ENCODE measurements around the gene REN.

Gene REN

DNA sequence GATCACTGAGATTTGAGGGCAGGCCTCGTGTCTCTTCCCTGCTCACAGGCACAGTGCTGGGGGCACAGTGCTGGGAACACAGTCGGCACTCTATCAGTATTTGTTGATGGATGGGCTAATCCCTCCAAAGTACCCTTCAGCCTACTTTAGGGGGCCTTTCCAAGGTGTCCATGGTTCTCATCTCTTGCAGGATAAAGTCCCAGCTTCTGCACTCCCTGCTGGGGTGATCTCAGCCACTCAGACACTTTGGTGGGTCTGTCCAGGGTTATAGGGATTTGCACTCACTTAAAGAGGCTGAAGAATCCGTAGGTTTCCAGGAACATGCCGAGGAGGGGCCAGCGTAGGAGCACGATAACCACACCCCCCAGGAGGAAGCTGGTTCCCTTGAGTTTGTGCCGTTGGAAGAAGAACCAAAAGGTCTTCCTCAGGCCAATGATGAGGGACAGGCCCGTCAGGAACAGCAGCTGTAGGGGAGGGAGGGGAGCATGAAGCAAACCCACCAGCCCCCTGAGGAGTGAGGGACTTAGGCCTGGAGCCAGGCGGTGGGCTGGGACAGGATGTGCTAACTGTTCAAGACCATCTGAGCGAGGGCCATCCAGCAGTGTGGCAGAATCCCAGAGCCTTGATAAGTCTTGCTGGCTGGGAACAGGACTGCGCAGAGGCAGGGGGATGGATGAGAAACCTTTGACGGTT is 35.4 kb upstream of the REN start:
- H3K4me1 ChIP-seq = no peaks in the 10 kb centered on the region
- no peaks in the 10 kb centered on the region for H3K9me3 ChIP-seq
- H3K4me3 ChIP-seq = no peak overlapping the region
- H3K36me3 ChIP-seq = no peaks in the 10 kb centered on the region
- intact Hi-C loops (cut with DNase I; ENCODE audit: low total_unique reads) = no loop called here
- H3K27me3 ChIP-seq = peaks cover 0 to 68% of the 10 kb centered on the region in 2 donors
- peak in 1 of 2 donors; percentile 57 for DNase-seq
- TF ChIP-seq, protein P1, sequence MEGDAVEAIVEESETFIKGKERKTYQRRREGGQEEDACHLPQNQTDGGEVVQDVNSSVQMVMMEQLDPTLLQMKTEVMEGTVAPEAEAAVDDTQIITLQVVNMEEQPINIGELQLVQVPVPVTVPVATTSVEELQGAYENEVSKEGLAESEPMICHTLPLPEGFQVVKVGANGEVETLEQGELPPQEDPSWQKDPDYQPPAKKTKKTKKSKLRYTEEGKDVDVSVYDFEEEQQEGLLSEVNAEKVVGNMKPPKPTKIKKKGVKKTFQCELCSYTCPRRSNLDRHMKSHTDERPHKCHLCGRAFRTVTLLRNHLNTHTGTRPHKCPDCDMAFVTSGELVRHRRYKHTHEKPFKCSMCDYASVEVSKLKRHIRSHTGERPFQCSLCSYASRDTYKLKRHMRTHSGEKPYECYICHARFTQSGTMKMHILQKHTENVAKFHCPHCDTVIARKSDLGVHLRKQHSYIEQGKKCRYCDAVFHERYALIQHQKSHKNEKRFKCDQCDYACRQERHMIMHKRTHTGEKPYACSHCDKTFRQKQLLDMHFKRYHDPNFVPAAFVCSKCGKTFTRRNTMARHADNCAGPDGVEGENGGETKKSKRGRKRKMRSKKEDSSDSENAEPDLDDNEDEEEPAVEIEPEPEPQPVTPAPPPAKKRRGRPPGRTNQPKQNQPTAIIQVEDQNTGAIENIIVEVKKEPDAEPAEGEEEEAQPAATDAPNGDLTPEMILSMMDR (IDR thresholded peaks at IDR 0.05) = no peak
- H3K27ac ChIP-seq = no peak overlapping the region

DNA sequence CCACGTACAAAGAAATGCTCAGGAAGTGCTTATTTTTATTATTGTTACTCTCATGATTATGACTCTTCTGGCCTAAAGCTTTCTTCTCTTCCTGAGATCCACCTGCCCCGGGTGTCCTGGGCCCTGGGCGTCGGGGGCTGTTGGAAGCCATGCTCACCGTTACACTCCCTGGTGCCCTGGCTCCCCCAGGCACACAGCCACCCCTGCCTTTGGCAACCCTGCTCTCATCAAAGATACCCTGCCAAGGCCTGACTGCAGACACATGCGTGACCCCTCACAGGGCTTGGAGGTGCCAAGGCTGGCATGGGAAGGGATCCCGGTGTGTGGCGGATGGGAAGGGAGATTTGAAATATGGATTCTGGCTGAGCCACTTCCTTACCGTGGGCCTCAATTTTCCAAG is 33.4 kb upstream of the REN start:
- TF ChIP-seq, protein P1 (IDR thresholded peaks at IDR 0.05) = no peak
- peaks cover 0 to 79% of the 10 kb centered on the region in 2 donors for H3K27me3 ChIP-seq
- no peaks in the 10 kb centered on the region for H3K9me3 ChIP-seq
- no peaks in the 10 kb centered on the region for H3K4me1 ChIP-seq
- no peaks in the 10 kb centered on the region for H3K36me3 ChIP-seq
- intact Hi-C loops (cut with DNase I; ENCODE audit: low total_unique reads) = no loop called here
- peak in 1 of 2 donors; percentile 20 for DNase-seq
- no peak overlapping the region for H3K4me3 ChIP-seq
- no peak overlapping the region for H3K27ac ChIP-seq

DNA sequence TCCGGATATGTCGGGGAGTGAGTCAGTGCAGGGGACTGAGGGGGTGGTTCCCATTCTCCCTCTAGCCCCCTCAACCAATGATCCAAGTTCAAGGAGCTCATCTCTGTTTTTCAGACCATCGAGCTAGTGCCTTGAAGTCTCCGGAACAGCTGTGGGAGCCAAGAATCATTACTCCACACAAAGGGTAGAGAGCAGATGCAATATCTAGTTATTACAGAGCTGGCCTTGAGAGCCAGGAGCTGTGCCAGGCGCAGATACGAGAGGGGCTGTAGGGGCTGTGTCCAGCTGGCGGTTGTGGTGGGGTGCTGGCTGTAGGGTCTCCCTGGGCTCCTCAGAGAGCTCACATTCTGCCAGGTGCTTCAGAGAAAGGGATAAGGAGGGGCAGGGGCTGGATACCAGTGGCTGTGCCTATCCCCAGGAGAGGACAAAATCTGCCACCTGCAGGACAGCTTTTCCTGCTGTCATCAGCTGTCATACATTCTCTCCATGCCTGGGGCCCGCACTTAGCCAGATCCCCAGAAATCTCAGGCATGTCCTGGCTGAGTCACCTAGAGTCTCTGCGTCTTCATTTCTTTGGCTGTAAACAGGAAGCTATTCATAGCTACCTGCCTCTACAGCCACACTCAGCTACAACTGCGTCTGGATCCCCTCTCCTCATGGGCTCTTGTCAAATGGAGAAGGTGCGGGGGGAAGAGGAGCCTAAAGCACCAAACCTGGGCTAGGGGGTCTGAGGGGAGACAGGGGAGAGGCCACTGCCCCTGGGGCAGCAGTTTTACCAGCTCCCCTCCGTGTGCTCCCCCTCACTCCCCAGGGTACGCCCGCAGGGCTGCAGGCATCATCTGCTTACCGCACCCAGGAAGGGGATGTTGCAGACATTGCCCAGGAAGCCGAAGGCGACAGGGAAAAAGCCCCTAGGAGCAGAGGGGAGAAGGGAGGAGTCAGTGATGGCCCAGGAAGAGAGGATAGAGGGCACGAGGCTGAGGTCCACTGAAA is 32.5 kb upstream of the REN start:
- intact Hi-C loops (cut with DNase I; ENCODE audit: low total_unique reads) = no loop called here
- Histone ChIP-seq H3K27ac (no peak overlapping the region), H3K27me3 (peaks cover 0 to 85% of the 10 kb centered on the region in 2 donors), H3K36me3 (no peaks in the 10 kb centered on the region), H3K9me3 (no peaks in the 10 kb centered on the region), H3K4me3 (no peak overlapping the region), H3K4me1 (no peaks in the 10 kb centered on the region)
- peak in 1 of 2 donors; percentile 34 for DNase-seq
- TF ChIP-seq, protein P1 (IDR thresholded peaks at IDR 0.05) = no peak

GRCh38 chr1:204197068-204197467 is 30.9 kb upstream of the REN start:
- Histone ChIP-seq H3K27ac (no peak overlapping the region), H3K27me3 (peaks cover 0 to 80% of the 10 kb centered on the region in 2 donors), H3K36me3 (no peaks in the 10 kb centered on the region), H3K4me3 (no peak overlapping the region), H3K4me1 (no peaks in the 10 kb centered on the region), H3K9me3 (no peaks in the 10 kb centered on the region)
- TF ChIP-seq, protein P1 (IDR thresholded peaks at IDR 0.05) = no peak
- intact Hi-C loops (cut with DNase I; ENCODE audit: low total_unique reads) = no loop called here
- peak in 1 of 2 donors; percentile 42 for DNase-seq

DNA sequence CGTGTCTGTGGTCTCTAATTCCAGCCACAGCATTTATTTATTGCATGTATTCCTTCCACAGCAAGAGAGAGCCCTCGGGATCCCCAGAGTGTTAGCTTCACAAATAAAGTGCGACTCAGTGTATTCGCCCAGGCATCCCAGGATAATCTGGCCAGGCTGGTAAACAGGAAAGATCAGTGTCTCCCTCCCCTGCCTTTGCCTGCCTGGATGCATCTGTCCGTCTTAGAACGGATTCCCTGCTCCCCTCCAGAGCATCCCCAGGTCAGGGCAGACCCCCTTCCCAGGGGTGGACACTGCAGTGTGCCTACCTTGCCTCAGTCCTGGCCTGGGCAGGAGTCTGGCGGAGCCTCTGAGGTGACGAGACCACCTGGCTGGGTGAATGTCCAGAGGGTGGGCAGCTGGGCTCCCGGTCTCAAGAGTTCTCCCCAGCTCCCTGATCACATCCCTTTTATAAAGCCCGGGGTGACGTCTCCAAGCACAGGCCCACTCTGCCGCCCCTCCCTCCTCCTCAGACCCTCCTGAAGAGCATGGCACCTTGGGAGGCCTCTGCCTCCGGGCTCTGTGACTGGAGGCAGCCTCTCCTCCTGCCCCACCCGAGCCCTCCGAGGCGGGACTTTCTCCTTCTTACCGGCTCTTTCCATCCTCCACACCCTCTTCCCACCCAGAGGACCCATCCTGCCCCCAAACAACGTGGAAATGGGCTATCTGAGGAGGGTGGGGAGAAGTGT is 30.1 kb upstream of the REN start, which contains the start of gene KISS1:
Gene KISS1 (minus strand): TSS at position 424 of the 728 bp plus-strand sequence. CDS start 3,615 bp downstream, outside the sequence.
- Histone ChIP-seq H3K4me1 (no peaks in the 10 kb centered on the region), H3K27ac (no peak within 1 kb of the TSS)
- intact Hi-C loops (cut with DNase I; ENCODE audit: low total_unique reads) = no loop called here

More for the DNA sequence above, 30.1 kb upstream of the REN start, which contains the start of gene KISS1:
- H3K9me3 ChIP-seq = no peaks in the 10 kb centered on the region
- no peak within 1 kb of the TSS for H3K4me3 ChIP-seq
- TF ChIP-seq, protein P1 (IDR thresholded peaks at IDR 0.05) = no peak
- peaks cover 0 to 79% of the 10 kb centered on the region in 2 donors for H3K27me3 ChIP-seq
- DNase-seq = no peak
- no peaks in the 10 kb centered on the region for H3K36me3 ChIP-seq
